Measurements from ENCODE around the gene ATOH7. TPM values are rescaled to one million over a fixed set of nuclear protein-coding genes. Genes with fewer than 3 reads are reported as not detected.
A peak's percentile ranks its signal among the peaks of the same experiment; 100 is the strongest.

The ATOH7 gene
- total RNA-seq, 2 experiments from 2014 or later = 0.21 to 0.57 TPM

GRCh38 chr10:68212721-68213352 is 19.1 kb downstream of the ATOH7 start:
- peak overlapping the region; percentile 68; the same call in 1 of the 2 replicates for H2AFZ ChIP-seq (ENCODE audit: low read length)
- no TSS peak for BruUV-seq (replicated peaks)

GRCh38 chr10:68211669-68212068 is 20.2 kb downstream of the ATOH7 start:
- ChIA-PET POLR2A (interaction anchor here (0.7 to 6.9 kb wide), 4 partner anchors 19 to 356 kb away, joined by 3 to 75 read pairs (median 6); no protein-coding TSS in a partner anchor), CTCF (ENCODE audit: unreplicated experiment) (interaction anchor here (0.6 to 2.2 kb wide), 2 partner anchors 90 to 424 kb away, joined by 3 to 10 read pairs; no protein-coding TSS in a partner anchor)
- Histone ChIP-seq H3K9me2 (ENCODE audit: insufficient read depth, low read length) (no peaks in the 10 kb centered on the region), H3K4me2 (ENCODE audit: low read length) (no peak overlapping the region), H3K4me1 (ENCODE audit: insufficient read depth, low read length, poor library complexity, severe bottlenecking) (peaks cover 18% of the 10 kb centered on the region), H3K79me2 (ENCODE audit: insufficient read depth, low read depth, low read length) (no peaks in the 10 kb centered on the region), H2AFZ (ENCODE audit: low read length) (no peak overlapping the region), H3K36me3 (ENCODE audit: insufficient read depth, low read length) (no peaks in the 10 kb centered on the region), H3K27ac (ENCODE audit: low read depth, low read length, poor library complexity, severe bottlenecking) (no peak overlapping the region), H3K4me3 (ENCODE audit: low read depth, low read length, poor library complexity, severe bottlenecking) (no peak overlapping the region), H3K9me3 (ENCODE audit: low read length) (no peaks in the 10 kb centered on the region), H4K20me1 (ENCODE audit: insufficient read depth, low read length) (no peaks in the 10 kb centered on the region)
- no peak for DNase-seq (ENCODE audit: low spot score)
- intact Hi-C loops (cut with micrococcal nuclease; ENCODE audit: unreplicated experiment) = loop anchor here (1.0 kb wide), 2 partner anchors 91 to 137 kb away; no protein-coding TSS in a partner anchor
- no TSS peak for BruUV-seq (replicated peaks)
- TF ChIP-seq CTCF (conservative IDR thresholded peaks at IDR 0.05; ENCODE audit: low read length) (no peak), EZH2phosphoT487 (IDR thresholded peaks at IDR 0.05; ENCODE audit: borderline replicate concordance, low read depth, low read length) (no peak)

More at GRCh38 chr10:68212721-68213352, 19.1 kb downstream of the ATOH7 start:
- no peaks in the 10 kb centered on the region for H3K9me2 ChIP-seq (ENCODE audit: insufficient read depth, low read length)
- no peaks in the 10 kb centered on the region for H4K20me1 ChIP-seq (ENCODE audit: insufficient read depth, low read length)
- H3K27ac ChIP-seq (ENCODE audit: low read depth, low read length, poor library complexity, severe bottlenecking) = no peak overlapping the region
- TF ChIP-seq CTCF (conservative IDR thresholded peaks at IDR 0.05; ENCODE audit: low read length) = peak; percentile 88
- TF ChIP-seq EZH2phosphoT487 (IDR thresholded peaks at IDR 0.05; ENCODE audit: borderline replicate concordance, low read depth, low read length) = no peak
- intact Hi-C loops (cut with micrococcal nuclease; ENCODE audit: unreplicated experiment) = loop anchor here (1.0 kb wide), 2 partner anchors 89 to 135 kb away; no protein-coding TSS in a partner anchor
- no peak overlapping the region for H3K4me3 ChIP-seq (ENCODE audit: low read depth, low read length, poor library complexity, severe bottlenecking)
- H3K79me2 ChIP-seq (ENCODE audit: insufficient read depth, low read depth, low read length) = no peaks in the 10 kb centered on the region
- ChIA-PET POLR2A (interaction anchor here (0.6 to 6.9 kb wide), 10 partner anchors 15 to 421 kb away, joined by 3 to 75 read pairs (median 3); partner anchors contain the start of gene DNAJC12), CTCF (ENCODE audit: unreplicated experiment) (interaction anchor here (0.8 to 1.7 kb wide), 3 partner anchors 89 to 357 kb away, joined by 4 to 27 read pairs (median 7); no protein-coding TSS in a partner anchor)
- DNase-seq (ENCODE audit: low spot score) = peak; percentile 67
- no peak overlapping the region for H3K4me2 ChIP-seq (ENCODE audit: low read length)
- H3K36me3 ChIP-seq (ENCODE audit: insufficient read depth, low read length) = no peaks in the 10 kb centered on the region
- no peaks in the 10 kb centered on the region for H3K9me3 ChIP-seq (ENCODE audit: low read length)
- peaks cover 18% of the 10 kb centered on the region for H3K4me1 ChIP-seq (ENCODE audit: insufficient read depth, low read length, poor library complexity, severe bottlenecking)
